H9 (cell line): ENCODE data around the gene CCL3. TPM values are rescaled to one million over a fixed set of nuclear protein-coding genes. Genes with fewer than 3 reads are reported as not detected.

Experiments
- DNase-seq: peaks from one replicate; pipeline ENCODE4 v3.0.0-alpha.2; 2017
- H2AFZ ChIP-seq: one replicate; pipeline ENCODE4 v1.6.1; 2013; ENCODE audit warnings: mild to moderate bottlenecking, low read length, control low read depth, moderate library complexity
- H2AK5ac ChIP-seq: 2 replicates; pipeline ENCODE4 v1.6.1; 2013; ENCODE audit warnings: low read length, control low read depth, mixed read lengths; ENCODE audit not compliant: insufficient read length
- H2BK120ac ChIP-seq: one replicate; pipeline ENCODE4 v1.6.1; 2013; ENCODE audit warnings: low read depth, mild to moderate bottlenecking, low read length, control low read depth, inconsistent platforms; ENCODE audit not compliant: poor library complexity, severe bottlenecking
- H2BK12ac ChIP-seq: 2 replicates; pipeline ENCODE4 v1.6.1; 2013; ENCODE audit warnings: low read length, control low read depth, mixed read lengths, low read depth; ENCODE audit not compliant: insufficient read length
- H2BK15ac ChIP-seq: 2 replicates; pipeline ENCODE4 v1.6.1; 2013; ENCODE audit warnings: low read depth, low read length, control low read depth
- H2BK20ac ChIP-seq: one replicate; pipeline ENCODE4 v1.6.1; 2013; ENCODE audit warnings: low read depth, mild to moderate bottlenecking, low read length, control low read depth, inconsistent platforms; ENCODE audit not compliant: poor library complexity, severe bottlenecking
- H2BK5ac ChIP-seq: 2 replicates; pipeline ENCODE4 v1.6.1; 2013; ENCODE audit warnings: low read length, control low read depth, mixed read lengths; ENCODE audit not compliant: insufficient read length
- H3K14ac ChIP-seq: 2 replicates; pipeline ENCODE4 v1.6.1; 2013; ENCODE audit warnings: low read length, control low read depth; ENCODE audit not compliant: insufficient read depth
- H3K18ac ChIP-seq: 2 replicates; pipeline ENCODE4 v1.6.1; 2013; ENCODE audit warnings: low read depth, mild to moderate bottlenecking, mixed read lengths, low read length, control low read depth; ENCODE audit not compliant: insufficient read length
- H3K23ac ChIP-seq: 2 replicates; pipeline ENCODE4 v1.6.1; 2013; ENCODE audit warnings: low read length, control low read depth, mixed read lengths, low read depth; ENCODE audit not compliant: insufficient read length
- H3K23me2 ChIP-seq: 2 replicates; pipeline ENCODE4 v1.6.1; 2013; ENCODE audit warnings: low read depth, mild to moderate bottlenecking, mixed read lengths, low read length, control low read depth; ENCODE audit not compliant: insufficient read length, poor library complexity, severe bottlenecking
- H3K27ac ChIP-seq: 2 replicates; pipeline ENCODE4 v1.5.1; 2013; ENCODE audit warnings: low read length, control low read depth, mixed read lengths, low read depth; ENCODE audit not compliant: insufficient read length
- H3K27me3 ChIP-seq: 2 replicates; pipeline ENCODE4 v1.6.1; 2013; ENCODE audit warnings: low read length, control low read depth, inconsistent platforms; ENCODE audit not compliant: insufficient read depth
- H3K4ac ChIP-seq: 2 replicates; pipeline ENCODE4 v1.6.1; 2013; ENCODE audit warnings: low read depth, mild to moderate bottlenecking, control low read depth, inconsistent platforms, low read length, moderate library complexity
- H3K4me1 ChIP-seq: 2 replicates; pipeline ENCODE4 v1.6.1; 2013; ENCODE audit warnings: low read length, control low read depth, inconsistent platforms; ENCODE audit not compliant: insufficient read depth
- H3K4me2 ChIP-seq: 2 replicates; pipeline ENCODE4 v1.6.1; 2013; ENCODE audit warnings: low read length, control low read depth, mixed read lengths; ENCODE audit not compliant: insufficient read length, insufficient read depth
- H3K56ac ChIP-seq: 2 replicates; pipeline ENCODE4 v1.6.1; 2013; ENCODE audit warnings: low read depth, mild to moderate bottlenecking, mixed read lengths, low read length, control low read depth; ENCODE audit not compliant: insufficient read length
- H3K79me1 ChIP-seq: 2 replicates; pipeline ENCODE4 v1.6.1; 2013; ENCODE audit warnings: low read depth, mild to moderate bottlenecking, moderate library complexity, low read length, control low read depth, inconsistent platforms; ENCODE audit not compliant: insufficient read depth, poor library complexity, severe bottlenecking
- H3K79me2 ChIP-seq: 2 replicates; pipeline ENCODE4 v1.6.1; 2013; ENCODE audit warnings: low read length, control low read depth, inconsistent platforms; ENCODE audit not compliant: insufficient read depth
- H3K9ac ChIP-seq: 2 replicates; pipeline ENCODE4 v1.6.1; 2013; ENCODE audit warnings: low read length, control low read depth, mixed read lengths; ENCODE audit not compliant: insufficient read length; ENCODE audit errors: extremely low read depth
- H3K9me3 ChIP-seq: one replicate; pipeline ENCODE4 v1.6.1; 2013; ENCODE audit warnings: low read depth, low read length, inconsistent platforms; ENCODE audit not compliant: control insufficient read depth
- H3T11ph ChIP-seq: one replicate; pipeline ENCODE4 v1.6.1; 2013; ENCODE audit warnings: mild to moderate bottlenecking, low read length, control low read depth, inconsistent platforms
- H4K20me1 ChIP-seq: one replicate; pipeline ENCODE4 v1.6.1; 2013; ENCODE audit not compliant: control insufficient read depth, insufficient read length, insufficient read depth
- H4K5ac ChIP-seq: 2 replicates; pipeline ENCODE4 v1.6.1; 2013; ENCODE audit warnings: low read depth, mild to moderate bottlenecking, mixed read lengths, low read length, control low read depth; ENCODE audit not compliant: insufficient read length
- H4K8ac ChIP-seq: replicated peaks from 2 replicates; pipeline ENCODE4 v1.6.1; 2013; ENCODE audit warnings: low read length, control low read depth, mixed read lengths, low read depth; ENCODE audit not compliant: insufficient read length
- H4K91ac ChIP-seq: 2 replicates; pipeline ENCODE4 v1.6.1; 2013; ENCODE audit warnings: low read depth, mild to moderate bottlenecking, moderate library complexity, mixed read lengths, low read length, control low read depth; ENCODE audit not compliant: insufficient read length
- H3K27ac Mint-ChIP-seq, 3 experiments: 2 replicates in 2 of 3; 3 replicates in 1 of 3; pipeline ENCODE4 v1.8.0; 2020 to 2021; ENCODE audit warnings: mixed read lengths in 3 of 3, mild to moderate bottlenecking in 1 of 3, moderate library complexity in 1 of 3
- H3K27me3 Mint-ChIP-seq: 2 replicates; pipeline ENCODE4 v1.8.0; 2021; ENCODE audit warnings: low read depth, mild to moderate bottlenecking, moderate library complexity, mixed read lengths
- H3K36me3 Mint-ChIP-seq, 3 experiments: 2 replicates in 2 of 3; 3 replicates in 1 of 3; pipeline ENCODE4 v1.8.0; 2020 to 2021; ENCODE audit warnings: low read depth in 3 of 3, mixed read lengths in 3 of 3; ENCODE audit not compliant: insufficient read depth in 1 of 3
- H3K4me1 Mint-ChIP-seq, 2 experiments: 2 replicates each; pipeline ENCODE4 v1.8.0; 2020; ENCODE audit warnings: mixed read lengths in 2 of 2
- H3K4me3 Mint-ChIP-seq, 2 experiments: 2 replicates in 1 of 2; 3 replicates in 1 of 2; pipeline ENCODE4 v1.8.0; 2020 to 2021; ENCODE audit warnings: mild to moderate bottlenecking in 2 of 2, mixed read lengths in 2 of 2, moderate library complexity in 1 of 2
- H3K9me3 Mint-ChIP-seq, 2 experiments: 2 replicates in 1 of 2; 3 replicates in 1 of 2; pipeline ENCODE4 v1.8.0; 2020; ENCODE audit warnings: mild to moderate bottlenecking in 2 of 2, mixed read lengths in 2 of 2, moderate library complexity in 1 of 2
- WGBS: extraction: QIAGEN DNeasy Blood & Tissue Kit; methylation state at CpG from one replicate; pipeline ENCODE4 v1.1.7; 2013; ENCODE audit warnings: missing lambda C conversion rate, low lambda C conversion rate, mixed read lengths; ENCODE audit not compliant: insufficient read length; ENCODE audit errors: extremely low coverage; 5-methylcytosine and 5-hydroxymethylcytosine counted together
- total RNA-seq: library from RNA; stranded (reverse); gene quantifications from 2 replicates; pipeline ENCODE4 v1.2.1, GENCODE V29; 2021
- TF ChIP-seq, protein P1 (sequence below): fragments of 200-600 bp; sonication (generic); conservative IDR thresholded peaks from 3 replicates; pipeline ENCODE4 v1.8.0; 2021; ENCODE audit warnings: antibody characterized with exemption, mild to moderate bottlenecking

The CCL3 gene
- total RNA-seq, 1 experiment from 2014 or later: not detected

DNA sequence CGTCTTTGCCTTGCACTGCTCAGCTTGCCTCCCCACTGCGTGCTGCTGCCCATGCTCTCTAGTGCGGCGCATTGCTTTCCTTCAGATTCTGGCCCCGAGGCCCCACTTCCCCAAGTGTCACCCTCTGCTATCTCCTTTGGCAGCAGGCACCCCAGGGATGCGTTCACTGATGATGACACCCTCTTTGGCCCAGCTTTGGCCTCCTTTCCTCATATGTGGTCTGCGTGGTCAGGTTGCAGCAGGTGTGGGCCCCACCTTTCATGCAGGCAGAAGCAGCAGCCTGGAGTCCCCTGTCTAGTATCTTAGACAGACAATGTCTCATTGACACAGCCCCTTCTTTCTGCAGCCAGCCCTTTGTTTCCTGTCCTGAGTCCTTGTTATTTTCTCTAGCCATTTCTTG is 4.8 kb upstream of the CCL3 start:
- H3K79me2 ChIP-seq: no peaks in the 10 kb centered on the region
- H2AFZ ChIP-seq: no peak overlapping the region
- H3K4me3 Mint-ChIP-seq: no peak overlapping the region

More for the DNA sequence above, 4.8 kb upstream of the CCL3 start:
- Histone ChIP-seq H3K23ac (no peak overlapping the region), H3K23me2 (no peaks in the 10 kb centered on the region), H2BK12ac (no peak overlapping the region), H3K4ac (no peak overlapping the region), H3K4me1 (no peaks in the 10 kb centered on the region), H2AK5ac (no peak overlapping the region), H4K20me1 (no peaks in the 10 kb centered on the region), H4K91ac (no peak overlapping the region), H2BK20ac (no peak overlapping the region), H4K5ac (no peak overlapping the region), H3K27me3 (no peaks in the 10 kb centered on the region), H3K14ac (no peak overlapping the region), H2BK120ac (no peak overlapping the region), H4K8ac (no peak overlapping the region), H3K79me1 (no peaks in the 10 kb centered on the region), H3K9ac (no peak overlapping the region), H3K56ac (no peak overlapping the region), H3K4me2 (no peak overlapping the region), H3T11ph (no peak overlapping the region), H3K18ac (no peak overlapping the region), H3K9me3 (no peaks in the 10 kb centered on the region), H2BK5ac (no peak overlapping the region), H2BK15ac (no peak overlapping the region), H3K27ac (no peak overlapping the region)
- Mint-ChIP-seq H3K36me3 (no peaks in the 10 kb centered on the region), H3K4me1 (peaks cover 4% of the 10 kb centered on the region in 2 experiments), H3K27ac (no peak overlapping the region; a peak in 1 of 7 replicates), H3K9me3 (no peaks in the 10 kb centered on the region), H3K27me3 (peaks cover 8% of the 10 kb centered on the region)
- DNase-seq: no peak
- WGBS: no CpG with 5 or more reads among the region's 7 CpGs
- TF ChIP-seq, protein P1, sequence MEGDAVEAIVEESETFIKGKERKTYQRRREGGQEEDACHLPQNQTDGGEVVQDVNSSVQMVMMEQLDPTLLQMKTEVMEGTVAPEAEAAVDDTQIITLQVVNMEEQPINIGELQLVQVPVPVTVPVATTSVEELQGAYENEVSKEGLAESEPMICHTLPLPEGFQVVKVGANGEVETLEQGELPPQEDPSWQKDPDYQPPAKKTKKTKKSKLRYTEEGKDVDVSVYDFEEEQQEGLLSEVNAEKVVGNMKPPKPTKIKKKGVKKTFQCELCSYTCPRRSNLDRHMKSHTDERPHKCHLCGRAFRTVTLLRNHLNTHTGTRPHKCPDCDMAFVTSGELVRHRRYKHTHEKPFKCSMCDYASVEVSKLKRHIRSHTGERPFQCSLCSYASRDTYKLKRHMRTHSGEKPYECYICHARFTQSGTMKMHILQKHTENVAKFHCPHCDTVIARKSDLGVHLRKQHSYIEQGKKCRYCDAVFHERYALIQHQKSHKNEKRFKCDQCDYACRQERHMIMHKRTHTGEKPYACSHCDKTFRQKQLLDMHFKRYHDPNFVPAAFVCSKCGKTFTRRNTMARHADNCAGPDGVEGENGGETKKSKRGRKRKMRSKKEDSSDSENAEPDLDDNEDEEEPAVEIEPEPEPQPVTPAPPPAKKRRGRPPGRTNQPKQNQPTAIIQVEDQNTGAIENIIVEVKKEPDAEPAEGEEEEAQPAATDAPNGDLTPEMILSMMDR: no peak
